GM21390 (cell line): ENCODE measurements around the gene RBM3.

Experiments
- ATAC-seq: cut with Tn5 transposase; IDR thresholded peaks from one replicate; pipeline ENCODE4 v1.9.1; 2021; ENCODE audit not compliant: unreplicated experiment

RBM3 gene

DNA sequence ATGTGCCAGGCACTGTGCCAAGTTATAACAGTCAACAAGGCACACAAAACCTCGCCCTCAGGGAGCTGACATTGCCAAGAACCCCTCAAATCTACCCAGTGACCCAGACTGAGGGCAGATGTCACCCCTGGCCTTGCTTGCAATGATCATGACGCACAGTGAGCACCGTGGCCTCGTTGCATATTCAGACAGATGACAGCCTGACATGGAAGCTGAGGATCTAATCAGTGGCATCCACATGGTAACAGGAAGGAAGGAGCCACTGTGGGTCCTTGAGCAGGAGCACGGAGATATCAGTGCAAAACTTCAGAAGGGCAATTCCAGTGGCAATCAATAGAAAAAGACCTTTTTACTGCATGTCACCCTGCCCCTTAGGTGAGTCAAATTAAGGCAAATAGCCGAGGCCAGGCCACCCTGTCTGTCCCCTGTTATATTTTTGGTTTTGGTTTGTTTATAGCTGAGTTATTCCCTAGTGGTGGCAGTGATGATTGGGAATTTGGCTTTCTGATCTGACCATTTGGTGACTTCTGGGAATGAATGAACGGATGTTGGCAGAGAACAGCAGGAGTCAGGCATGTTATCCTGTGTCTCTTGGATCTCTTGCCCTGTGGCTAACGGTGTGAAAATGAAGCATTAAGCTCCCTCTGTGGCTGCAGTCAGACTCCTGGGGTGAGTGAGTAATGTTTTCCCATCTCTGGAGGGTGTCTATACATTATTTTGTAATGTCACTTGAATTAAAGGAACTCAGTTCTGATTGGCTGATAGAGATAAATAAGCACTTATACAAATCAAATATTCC lies 43.5 kb downstream of the RBM3 start:
- no peak for ATAC-seq

DNA sequence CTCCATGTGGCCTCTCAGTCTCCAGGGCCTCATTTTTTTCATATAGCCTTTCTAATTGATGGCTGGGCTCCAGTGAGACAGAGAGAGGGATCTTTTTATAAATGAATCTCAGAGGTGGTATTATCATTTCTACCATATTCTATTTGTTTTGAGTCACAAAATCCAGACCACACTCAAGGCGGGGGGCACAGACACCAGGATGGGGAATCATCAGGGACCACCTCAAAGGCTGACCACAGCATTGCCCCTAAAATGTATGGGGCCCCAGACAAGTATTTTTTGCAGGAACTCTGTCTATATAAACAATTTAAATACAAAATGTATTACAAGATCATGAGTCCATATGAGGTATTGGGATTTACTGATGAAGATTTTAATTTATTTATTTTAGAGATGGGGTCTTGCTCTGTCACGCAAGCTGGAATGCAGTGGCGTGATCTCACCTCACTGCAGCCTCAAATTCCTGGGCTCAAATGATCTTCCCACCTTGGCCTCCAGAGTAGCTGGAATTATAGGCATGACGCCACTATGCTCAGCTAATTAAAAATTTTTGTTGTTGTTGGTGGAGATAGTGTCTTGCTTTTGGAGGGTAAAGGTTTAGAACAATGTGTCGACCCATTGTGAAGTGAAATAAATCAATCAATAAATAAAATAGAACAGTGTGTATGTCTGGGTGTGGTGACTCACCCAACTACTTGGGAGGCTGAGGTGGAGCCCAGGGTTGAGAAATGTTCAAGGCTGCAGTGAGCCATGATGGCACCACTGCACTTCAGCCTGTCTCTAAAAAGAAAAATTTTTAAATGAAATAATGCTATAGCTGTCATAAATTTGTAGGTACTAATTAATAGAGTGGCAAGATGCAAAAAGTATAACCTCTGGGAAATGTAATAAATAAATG lies 52.4 kb downstream of the RBM3 start:
- ATAC-seq: no peak
